Nephron progenitor cell (in vitro differentiated cells): ENCODE results near the gene KIDINS220.

ENCODE experiments used
- DNase-seq: peaks from one replicate; pipeline ENCODE4 v3.0.0; 2021
- H3K27ac Mint-ChIP-seq: 2 replicates; pipeline ENCODE4 v1.8.0; 2021; ENCODE audit warnings: mild to moderate bottlenecking, moderate library complexity, mixed read lengths
- H3K27me3 Mint-ChIP-seq: 2 replicates; pipeline ENCODE4 v1.8.0; 2021; ENCODE audit warnings: mild to moderate bottlenecking, low read depth, mixed read lengths; ENCODE audit not compliant: poor library complexity
- H3K36me3 Mint-ChIP-seq: 2 replicates; pipeline ENCODE4 v1.8.0; 2021; ENCODE audit warnings: low read depth, mixed read lengths
- H3K4me1 Mint-ChIP-seq: 2 replicates; pipeline ENCODE4 v1.8.0; 2021; ENCODE audit warnings: mixed read lengths
- H3K4me3 Mint-ChIP-seq: 2 replicates; pipeline ENCODE4 v1.8.0; 2021; ENCODE audit warnings: mild to moderate bottlenecking, moderate library complexity, mixed read lengths
- H3K9me3 Mint-ChIP-seq: 2 replicates; pipeline ENCODE4 v1.8.0; 2021; ENCODE audit warnings: mild to moderate bottlenecking, moderate library complexity, mixed read lengths
- TF ChIP-seq, protein P1 (sequence below): fragments of 200-600 bp; sonication (generic); IDR thresholded peaks from 2 replicates; pipeline ENCODE4 v1.5.0; 2021; ENCODE audit warnings: antibody characterized with exemption

Gene KIDINS220

DNA sequence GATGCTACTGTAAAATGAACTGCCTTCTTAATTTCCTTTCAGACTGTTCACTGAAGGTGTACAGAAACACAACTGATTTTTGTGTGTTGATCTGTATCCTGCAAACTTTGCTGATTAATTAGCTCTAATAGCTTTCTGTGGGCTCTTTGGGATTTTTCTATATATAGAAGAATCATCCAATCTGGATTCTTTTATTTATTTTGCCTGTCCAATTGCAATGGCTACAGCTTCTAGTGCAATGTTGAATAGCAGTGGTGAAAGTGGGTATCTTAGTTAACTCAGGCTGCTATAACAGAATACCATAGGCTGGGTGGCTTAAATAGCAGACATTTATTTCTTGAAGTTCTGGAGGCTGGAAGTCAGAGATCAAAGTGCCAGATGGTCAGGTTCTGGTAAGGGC lies 81.2 kb downstream of the KIDINS220 start:
- Mint-ChIP-seq H3K36me3 (peaks cover 58% of the 10 kb centered on the region), H3K9me3 (peaks cover 46% of the 10 kb centered on the region), H3K27me3 (no peaks in the 10 kb centered on the region), H3K4me3 (no peak overlapping the region), H3K27ac (no peak overlapping the region), H3K4me1 (no peaks in the 10 kb centered on the region)
- DNase-seq: no peak
- TF ChIP-seq, protein P1, sequence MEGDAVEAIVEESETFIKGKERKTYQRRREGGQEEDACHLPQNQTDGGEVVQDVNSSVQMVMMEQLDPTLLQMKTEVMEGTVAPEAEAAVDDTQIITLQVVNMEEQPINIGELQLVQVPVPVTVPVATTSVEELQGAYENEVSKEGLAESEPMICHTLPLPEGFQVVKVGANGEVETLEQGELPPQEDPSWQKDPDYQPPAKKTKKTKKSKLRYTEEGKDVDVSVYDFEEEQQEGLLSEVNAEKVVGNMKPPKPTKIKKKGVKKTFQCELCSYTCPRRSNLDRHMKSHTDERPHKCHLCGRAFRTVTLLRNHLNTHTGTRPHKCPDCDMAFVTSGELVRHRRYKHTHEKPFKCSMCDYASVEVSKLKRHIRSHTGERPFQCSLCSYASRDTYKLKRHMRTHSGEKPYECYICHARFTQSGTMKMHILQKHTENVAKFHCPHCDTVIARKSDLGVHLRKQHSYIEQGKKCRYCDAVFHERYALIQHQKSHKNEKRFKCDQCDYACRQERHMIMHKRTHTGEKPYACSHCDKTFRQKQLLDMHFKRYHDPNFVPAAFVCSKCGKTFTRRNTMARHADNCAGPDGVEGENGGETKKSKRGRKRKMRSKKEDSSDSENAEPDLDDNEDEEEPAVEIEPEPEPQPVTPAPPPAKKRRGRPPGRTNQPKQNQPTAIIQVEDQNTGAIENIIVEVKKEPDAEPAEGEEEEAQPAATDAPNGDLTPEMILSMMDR: no peak

DNA sequence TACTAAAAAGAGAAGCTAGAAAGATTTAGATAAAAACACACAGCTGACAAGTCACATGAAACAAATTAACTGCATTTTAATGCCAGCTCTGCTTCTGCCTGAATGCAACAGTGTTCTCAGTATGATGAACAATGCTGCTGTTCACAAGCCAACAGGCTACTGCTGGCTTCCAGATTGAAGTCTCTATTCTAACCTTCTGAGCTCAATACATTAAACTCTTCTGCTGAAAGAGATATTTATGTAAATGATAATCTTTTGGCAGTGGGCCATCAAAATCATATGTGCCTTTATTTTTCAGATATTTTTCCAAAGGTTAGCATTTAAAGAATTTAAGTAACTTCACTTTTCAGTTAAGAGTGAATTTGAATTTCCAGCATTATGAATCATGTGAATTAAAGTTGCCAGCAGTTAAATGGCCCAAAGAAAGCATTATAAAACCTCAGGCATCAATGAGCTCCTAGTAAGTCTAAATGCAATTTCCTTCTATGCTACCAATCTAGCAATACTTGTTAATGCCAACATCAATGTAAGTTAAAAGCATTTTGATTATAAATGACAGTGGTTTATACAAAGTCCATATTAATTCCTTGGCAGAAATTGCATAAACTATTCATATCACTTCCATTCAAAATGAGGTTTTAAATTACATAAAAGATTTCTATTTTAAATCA lies 83.2 kb downstream of the KIDINS220 start:
- peaks cover 46% of the 10 kb centered on the region for H3K9me3 Mint-ChIP-seq
- DNase-seq: no peak

DNA sequence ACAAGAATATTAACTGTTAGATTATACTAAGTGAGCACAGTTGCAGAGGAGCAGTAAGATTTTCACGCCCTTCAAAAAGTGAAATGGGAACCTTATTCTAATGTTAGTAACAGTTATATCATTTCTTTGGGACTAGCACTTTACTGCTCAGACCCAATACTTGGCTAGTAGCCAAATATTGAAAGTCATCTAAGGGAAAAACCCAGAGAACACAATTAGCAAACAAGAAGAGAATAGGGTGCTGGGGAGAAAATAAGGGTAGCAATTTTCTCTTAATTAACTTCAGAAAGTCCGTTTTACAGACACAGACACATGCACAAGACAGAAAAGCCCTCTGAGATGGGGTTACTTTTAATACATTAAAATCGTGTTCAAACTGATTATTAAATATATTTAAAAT lies 83.8 kb downstream of the KIDINS220 start:
- Mint-ChIP-seq H3K36me3 (peaks cover 62% of the 10 kb centered on the region), H3K9me3 (peaks cover 45% of the 10 kb centered on the region), H3K4me1 (no peaks in the 10 kb centered on the region), H3K27me3 (no peaks in the 10 kb centered on the region), H3K27ac (no peak overlapping the region), H3K4me3 (no peak overlapping the region)
- DNase-seq: no peak
- TF ChIP-seq, protein P1: no peak

More for the DNA sequence above, 83.2 kb downstream of the KIDINS220 start:
- no peaks in the 10 kb centered on the region for H3K27me3 Mint-ChIP-seq
- H3K4me1 Mint-ChIP-seq: no peaks in the 10 kb centered on the region
- no peak overlapping the region for H3K27ac Mint-ChIP-seq
- TF ChIP-seq, protein P1: no peak
- peaks cover 68% of the 10 kb centered on the region for H3K36me3 Mint-ChIP-seq
- H3K4me3 Mint-ChIP-seq: no peak overlapping the region

DNA sequence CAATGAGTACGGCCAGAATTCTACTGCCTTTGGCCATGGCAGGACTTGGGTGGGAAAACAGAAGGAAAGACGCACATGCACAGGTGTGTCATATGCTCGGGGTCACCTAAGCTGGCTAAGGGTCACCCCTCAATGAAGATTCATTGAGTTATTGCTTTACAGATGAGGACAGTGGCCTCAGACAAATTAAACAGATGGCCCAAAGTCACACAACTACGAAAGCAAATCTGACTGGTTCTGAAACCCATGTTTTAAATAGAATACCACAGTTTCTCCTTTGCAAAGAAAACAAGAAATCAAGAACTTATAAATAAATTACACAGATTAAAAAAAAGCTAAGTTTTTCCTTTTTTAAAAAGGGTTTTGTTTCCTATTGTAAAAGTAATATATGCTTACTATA lies 85.0 kb downstream of the KIDINS220 start:
- Mint-ChIP-seq H3K36me3 (peaks cover 55% of the 10 kb centered on the region), H3K4me1 (no peaks in the 10 kb centered on the region), H3K27ac (no peak overlapping the region), H3K27me3 (no peaks in the 10 kb centered on the region), H3K9me3 (peaks cover 33% of the 10 kb centered on the region), H3K4me3 (no peak overlapping the region)
- DNase-seq: no peak
- TF ChIP-seq, protein P1: no peak

DNA sequence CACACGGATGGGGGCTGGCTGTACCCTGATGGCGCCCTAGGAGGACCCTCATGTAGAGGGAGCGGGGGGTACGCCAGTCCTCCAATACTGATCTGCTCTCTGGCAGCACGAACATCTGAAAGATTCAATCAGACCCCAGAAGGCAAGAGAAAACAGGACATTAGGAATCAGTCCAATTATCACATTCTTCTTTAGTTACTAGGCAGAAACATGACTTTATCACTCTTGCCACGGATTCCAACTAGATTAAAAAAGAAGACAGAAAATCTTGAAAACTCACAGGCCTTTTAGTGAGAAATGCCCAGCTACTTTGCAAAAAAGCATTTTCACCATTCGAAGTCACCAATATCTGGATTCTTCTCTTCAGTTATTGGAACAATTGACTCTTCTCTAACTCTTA lies 87.2 kb downstream of the KIDINS220 start:
- H3K27me3 Mint-ChIP-seq: no peaks in the 10 kb centered on the region
- TF ChIP-seq, protein P1: no peak
- H3K4me1 Mint-ChIP-seq: no peaks in the 10 kb centered on the region
- no peak overlapping the region for H3K4me3 Mint-ChIP-seq
- peaks cover 15% of the 10 kb centered on the region for H3K9me3 Mint-ChIP-seq
- H3K27ac Mint-ChIP-seq: no peak overlapping the region
- peaks cover 44% of the 10 kb centered on the region for H3K36me3 Mint-ChIP-seq
- DNase-seq: no peak

DNA sequence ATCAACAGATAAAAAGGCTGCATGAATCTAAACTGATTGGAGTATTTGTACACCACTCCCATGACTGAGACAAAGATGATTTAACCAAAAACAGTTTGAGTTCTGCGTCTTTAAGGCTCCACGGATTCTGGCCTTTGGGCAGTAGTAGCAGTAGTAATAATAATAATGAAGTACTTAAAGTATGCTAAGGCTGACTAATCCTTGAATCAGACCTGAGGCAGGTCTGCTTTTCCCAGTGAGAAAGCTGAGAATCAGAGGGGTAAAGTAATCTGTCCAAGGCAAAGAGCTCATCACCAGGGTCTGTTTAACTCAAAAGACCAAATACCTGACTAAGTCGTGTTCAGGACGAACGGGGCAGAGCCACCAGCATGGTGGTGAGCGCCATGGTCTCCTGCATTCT lies 94.2 kb downstream of the KIDINS220 start:
- DNase-seq: no peak
- Mint-ChIP-seq H3K27me3 (no peaks in the 10 kb centered on the region), H3K4me1 (no peaks in the 10 kb centered on the region), H3K36me3 (peaks cover 42% of the 10 kb centered on the region), H3K4me3 (no peak overlapping the region), H3K27ac (no peak overlapping the region), H3K9me3 (no peaks in the 10 kb centered on the region)
- TF ChIP-seq, protein P1: no peak
